RWPE1 (cell line): ENCODE data around the gene EIF2AK3.
A peak's percentile ranks its signal among the peaks of the same experiment; 100 is the strongest.

Source experiments
- CTCF ChIA-PET: fragments of 350-600 bp; sonication (Branson Sonifier 250); formaldehyde crosslinking; extraction: SDS; loops from one replicate; lab custom pipeline; 2021; lab: Yijun Ruan, JAX
- POLR2A ChIA-PET: fragments of 400-600 bp; formaldehyde crosslinking; extraction: SDS; loops from one replicate; lab custom pipeline; 2020; ENCODE audit warnings: antibody characterized with exemption; ENCODE audit not compliant: low non-redundant PET; lab: Yijun Ruan, JAX
- DNase-seq: peaks from one replicate; pipeline ENCODE4 v3.0.0; 2012; ENCODE audit warnings: low spot score
- H3K27ac ChIP-seq: fragments of 450-650 bp; 2 replicates; pipeline ENCODE4 v1.5.1; 2017
- CTCF ChIP-seq: fragments of 450-650 bp; conservative IDR thresholded peaks from 2 replicates; pipeline ENCODE4 v1.5.1; 2017; ENCODE audit warnings: low read depth, mild to moderate bottlenecking

Gene EIF2AK3

GRCh38 chr2:88627055-88627855 is at the start of gene EIF2AK3:
EIF2AK3 (minus strand) TSS chr2:88627464; CDS start chr2:88627274, 190 bp downstream.
- CTCF ChIA-PET, result interaction anchor here (1.0 to 1.4 kb wide), 3 partner anchors 42 to 45 kb away, joined by 3 to 6 read pairs (median 4); no protein-coding TSS in a partner anchor
- no peak for TF ChIP-seq CTCF

GRCh38 chr2:88673363-88673762 is 46.1 kb upstream of the EIF2AK3 start:
- DNase-seq, result no peak
- TF ChIP-seq CTCF, result no peak
- no peak overlapping the region for H3K27ac ChIP-seq
- ChIA-PET CTCF (interaction anchor here (0.6 to 0.9 kb wide), 3 partner anchors 12 to 481 kb away, joined by 3 read pairs; no protein-coding TSS in a partner anchor), POLR2A (no interaction called here)

More at GRCh38 chr2:88627055-88627855, at the start of gene EIF2AK3:
- peak within 1 kb of the TSS; percentile 93 for H3K27ac ChIP-seq
- POLR2A ChIA-PET, result no interaction called here
- peak; percentile 100 for DNase-seq

- ChIA-PET CTCF (interaction anchor here (0.6 to 2.3 kb wide), 16 partner anchors 8 to 197 kb away, joined by 3 to 17 read pairs (median 4); partner anchors contain the start of gene RPIA), POLR2A (interaction anchor here (0.6 kb wide), 2 partner anchors 53 to 80 kb away, joined by 3 to 5 read pairs; no protein-coding TSS in a partner anchor)
- no peak overlapping the region for H3K27ac ChIP-seq
- peak; percentile 92 for TF ChIP-seq CTCF
- DNase-seq, result peak; percentile 58
Measured at GRCh38 chr2:88671786-88672427, 44.6 kb upstream of the EIF2AK3 start.

- H3K27ac ChIP-seq, result no peak overlapping the region
- CTCF ChIA-PET, result interaction anchor here (0.6 to 1.4 kb wide), 18 partner anchors 9 to 205 kb away, joined by 3 to 14 read pairs (median 4); partner anchors contain the start of gene EIF2AK3
- POLR2A ChIA-PET, result interaction anchor here (0.6 kb wide), 1 partner anchor 60 kb away, joined by 4 read pairs; no protein-coding TSS in a partner anchor
- DNase-seq, result peak; percentile 78
- TF ChIP-seq CTCF, result peak; percentile 66
Measured at GRCh38 chr2:88669482-88670214, 42.4 kb upstream of the EIF2AK3 start.

- no peak overlapping the region for H3K27ac ChIP-seq
- ChIA-PET CTCF (interaction anchor here (0.9 to 1.4 kb wide), 9 partner anchors 8 to 78 kb away, joined by 3 to 14 read pairs (median 6); partner anchors contain the start of gene EIF2AK3), POLR2A (no interaction called here)
- no peak for TF ChIP-seq CTCF
- no peak for DNase-seq
Measured at GRCh38 chr2:88668862-88669261, 41.6 kb upstream of the EIF2AK3 start.
